ENCODE results near the gene IPCEF1. TPM values are rescaled to one million over a fixed set of nuclear protein-coding genes. Genes with fewer than 3 reads are reported as not detected.

Gene IPCEF1
- total and polyA plus RNA-seq, 2 donors (not counting 1 experiment from before 2014, with no cell fraction given) = 0.03 to 0.33 TPM

GRCh38 chr6:154292066-154292465 lies 64.5 kb downstream of the IPCEF1 start:
- H3K4me1 ChIP-seq (ENCODE audit: control insufficient read depth, extremely low read depth, insufficient read depth, low read length) = peaks cover 5% of the 10 kb centered on the region
- no peaks in the 10 kb centered on the region for H4K20me1 ChIP-seq (ENCODE audit: control insufficient read depth, extremely low read depth, insufficient read depth, low read length)
- TF ChIP-seq CTCF (conservative IDR thresholded peaks at IDR 0.05 in 1 of 2, IDR thresholded peaks at IDR 0.05 in 1 of 2; ENCODE audit: low read depth in 1 of 2, low read length in 2 of 2) (no peak), EZH2 (IDR thresholded peaks at IDR 0.05; ENCODE audit: low read length, missing control alignments) (no peak)
- peak overlapping the region; percentile 54 for H3K27ac ChIP-seq (ENCODE audit: insufficient read depth, low read length)
- H3K36me3 ChIP-seq (ENCODE audit: control insufficient read depth, insufficient read depth, low read length) = no peaks in the 10 kb centered on the region
- H3K4me3 ChIP-seq (replicated peaks in 1 of 4; ENCODE audit: control extremely low read depth in 1 of 4, insufficient read depth in 1 of 4, low read depth in 3 of 4, low read length in 4 of 4) = no peak overlapping the region
- H3K4me2 ChIP-seq (ENCODE audit: extremely low read depth, insufficient read depth, low read length) = no peak overlapping the region
- no peaks in the 10 kb centered on the region for H3K27me3 ChIP-seq (ENCODE audit: control insufficient read depth, insufficient read depth, low read length)
- DNase-seq (ENCODE audit: low read depth in 2 of 2) = peak; percentile 22 to 44
- H3K79me2 ChIP-seq (ENCODE audit: control insufficient read depth, insufficient read depth, low read length) = no peaks in the 10 kb centered on the region
- H3K9ac ChIP-seq (ENCODE audit: insufficient read depth, low read length) = no peak overlapping the region
- no peaks in the 10 kb centered on the region for H3K9me3 ChIP-seq (ENCODE audit: control insufficient read depth, insufficient read depth, low read depth, low read length)
- H2AFZ ChIP-seq (ENCODE audit: low read length) = no peak overlapping the region

GRCh38 chr6:154289818-154290508 lies 66.6 kb downstream of the IPCEF1 start:
- Histone ChIP-seq H2AFZ (ENCODE audit: low read length) (no peak overlapping the region), H3K27ac (ENCODE audit: insufficient read depth, low read length) (no peak overlapping the region)
- no peak for TF ChIP-seq EZH2 (IDR thresholded peaks at IDR 0.05; ENCODE audit: low read length, missing control alignments)
- no peak for TF ChIP-seq CTCF (conservative IDR thresholded peaks at IDR 0.05 in 1 of 2, IDR thresholded peaks at IDR 0.05 in 1 of 2; ENCODE audit: low read depth in 1 of 2, low read length in 2 of 2)

GRCh38 chr6:154285826-154286225 lies 70.8 kb downstream of the IPCEF1 start:
- DNase-seq (ENCODE audit: low read depth in 2 of 2) = no peak
- Histone ChIP-seq H4K20me1 (ENCODE audit: control insufficient read depth, extremely low read depth, insufficient read depth, low read length) (no peaks in the 10 kb centered on the region), H3K27ac (ENCODE audit: insufficient read depth, low read length) (no peak overlapping the region), H3K36me3 (ENCODE audit: control insufficient read depth, insufficient read depth, low read length) (no peaks in the 10 kb centered on the region), H3K27me3 (ENCODE audit: control insufficient read depth, insufficient read depth, low read length) (no peaks in the 10 kb centered on the region), H3K4me2 (ENCODE audit: extremely low read depth, insufficient read depth, low read length) (no peak overlapping the region), H3K4me1 (ENCODE audit: control insufficient read depth, extremely low read depth, insufficient read depth, low read length) (no peaks in the 10 kb centered on the region), H3K9ac (ENCODE audit: insufficient read depth, low read length) (no peak overlapping the region), H3K9me3 (ENCODE audit: control insufficient read depth, insufficient read depth, low read depth, low read length) (no peaks in the 10 kb centered on the region), H2AFZ (ENCODE audit: low read length) (no peak overlapping the region), H3K79me2 (ENCODE audit: control insufficient read depth, insufficient read depth, low read length) (no peaks in the 10 kb centered on the region), H3K4me3 (replicated peaks in 1 of 4; ENCODE audit: control extremely low read depth in 1 of 4, insufficient read depth in 1 of 4, low read depth in 3 of 4, low read length in 4 of 4) (no peak overlapping the region)
- TF ChIP-seq EZH2 (IDR thresholded peaks at IDR 0.05; ENCODE audit: low read length, missing control alignments) (no peak), CTCF (conservative IDR thresholded peaks at IDR 0.05 in 1 of 2, IDR thresholded peaks at IDR 0.05 in 1 of 2; ENCODE audit: low read depth in 1 of 2, low read length in 2 of 2) (no peak)

More at GRCh38 chr6:154289818-154290508, 66.6 kb downstream of the IPCEF1 start:
- no peaks in the 10 kb centered on the region for H4K20me1 ChIP-seq (ENCODE audit: control insufficient read depth, extremely low read depth, insufficient read depth, low read length)
- no peak overlapping the region for H3K4me2 ChIP-seq (ENCODE audit: extremely low read depth, insufficient read depth, low read length)
- no peak for DNase-seq (ENCODE audit: low read depth in 2 of 2)
- peaks cover 5% of the 10 kb centered on the region for H3K4me1 ChIP-seq (ENCODE audit: control insufficient read depth, extremely low read depth, insufficient read depth, low read length)
- no peak overlapping the region for H3K9ac ChIP-seq (ENCODE audit: insufficient read depth, low read length)
- H3K4me3 ChIP-seq (replicated peaks in 1 of 4; ENCODE audit: control extremely low read depth in 1 of 4, insufficient read depth in 1 of 4, low read depth in 3 of 4, low read length in 4 of 4) = no peak overlapping the region
- no peaks in the 10 kb centered on the region for H3K9me3 ChIP-seq (ENCODE audit: control insufficient read depth, insufficient read depth, low read depth, low read length)
- no peaks in the 10 kb centered on the region for H3K36me3 ChIP-seq (ENCODE audit: control insufficient read depth, insufficient read depth, low read length)
- no peaks in the 10 kb centered on the region for H3K27me3 ChIP-seq (ENCODE audit: control insufficient read depth, insufficient read depth, low read length)
- no peaks in the 10 kb centered on the region for H3K79me2 ChIP-seq (ENCODE audit: control insufficient read depth, insufficient read depth, low read length)

Data from fibroblast of lung (primary cell).